HuH-7.5 (cell line): ENCODE results near the gene LPCAT1.
"Not testable (repeated sequence)": the region's sequence is repeated elsewhere in the genome, so short reads cannot be mapped to it uniquely, and the experiment has no call there.

Experiments used
- DNase-seq: peaks from one replicate; pipeline ENCODE4 v3.0.0; 2011; ENCODE audit warnings: low spot score

Gene LPCAT1

DNA sequence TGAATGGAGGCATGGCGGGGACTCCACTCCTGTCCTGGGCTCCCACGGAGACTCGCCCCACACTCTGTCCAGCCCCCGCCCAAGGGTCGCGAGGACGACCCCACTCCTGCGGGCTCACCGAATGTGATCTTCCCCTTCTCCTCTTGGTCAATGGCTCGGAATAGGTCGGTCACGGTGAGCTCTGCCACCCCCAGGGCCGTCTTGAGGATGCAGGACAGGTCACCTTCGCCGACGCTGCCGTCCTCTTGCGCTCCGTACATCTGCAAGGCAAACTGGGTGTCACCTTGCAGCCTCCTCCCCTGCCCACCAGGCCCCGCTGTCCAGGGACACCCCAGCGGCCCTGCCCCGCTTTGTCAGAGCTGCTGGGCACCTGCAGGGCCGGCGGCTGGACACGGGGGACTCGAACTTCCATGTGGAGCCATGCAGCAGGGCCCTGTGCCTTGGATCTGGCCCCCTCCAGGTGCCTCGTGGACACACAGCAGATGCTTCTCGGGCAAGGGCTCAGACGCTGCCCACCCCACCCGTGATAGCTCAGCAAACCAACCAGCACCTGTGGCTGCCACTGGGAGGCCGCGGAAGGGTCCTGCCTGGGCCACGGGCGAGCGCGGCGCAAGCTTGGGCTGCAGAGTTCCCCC lies 57.0 kb downstream of the LPCAT1 start:
- no peak for DNase-seq

DNA sequence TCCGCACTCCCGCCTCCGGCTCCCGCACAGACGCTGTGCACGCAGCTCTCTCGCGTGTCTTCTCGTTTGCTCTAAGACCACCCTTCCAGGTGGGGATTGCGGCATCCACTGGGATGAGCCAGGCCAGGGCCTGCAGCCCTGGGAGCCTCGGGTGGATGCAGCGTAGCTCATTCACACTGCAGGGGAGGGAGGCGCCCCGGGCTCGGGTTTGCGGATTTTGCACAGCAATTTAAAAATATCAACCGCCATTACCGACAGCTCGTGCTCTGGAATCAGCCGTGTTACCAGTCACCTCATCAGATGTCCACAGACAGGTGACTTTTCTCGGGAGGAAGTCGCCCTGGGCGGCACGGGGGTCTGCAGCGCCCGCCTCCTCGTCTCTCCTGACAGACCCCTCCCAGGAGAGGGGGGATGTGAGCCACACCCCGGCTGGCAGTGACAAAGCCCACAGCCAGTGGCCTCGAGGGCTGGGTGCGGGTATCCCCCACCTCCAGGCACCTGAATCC lies 57.7 kb downstream of the LPCAT1 start:
- no peak for DNase-seq

DNA sequence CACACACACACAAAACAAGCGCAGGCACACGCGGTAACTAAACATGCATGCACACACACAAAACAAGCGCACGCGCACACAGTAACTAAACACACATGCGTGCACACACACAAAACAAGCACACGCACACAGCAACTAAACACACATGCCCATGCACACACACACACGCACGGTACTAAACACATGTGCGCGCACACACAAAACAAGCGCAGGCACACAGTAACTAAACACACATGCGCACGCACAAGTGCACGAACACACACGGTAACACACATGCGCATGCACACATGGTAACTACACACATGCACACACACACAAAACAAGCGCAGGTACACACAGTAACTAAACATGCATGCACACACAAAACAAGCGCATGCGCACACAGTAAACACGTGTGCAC lies 58.6 kb downstream of the LPCAT1 start:
- DNase-seq: no peak

DNA sequence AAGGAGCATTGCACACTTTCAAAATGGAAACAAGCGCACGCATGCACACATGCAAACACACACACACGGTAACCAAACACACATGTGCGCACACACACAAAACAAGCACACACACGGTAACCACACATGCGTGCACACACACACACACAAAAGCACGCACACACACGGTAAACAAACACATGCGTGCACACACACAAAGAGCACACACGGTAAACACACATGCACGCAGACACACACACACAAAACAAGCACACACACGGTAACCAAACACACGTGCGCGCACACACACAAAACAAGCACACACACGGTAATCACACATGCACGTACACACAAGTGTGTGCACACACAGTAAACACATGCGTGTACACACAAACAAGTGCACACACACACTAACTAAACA lies 59.2 kb downstream of the LPCAT1 start:
- no peak for DNase-seq

DNA sequence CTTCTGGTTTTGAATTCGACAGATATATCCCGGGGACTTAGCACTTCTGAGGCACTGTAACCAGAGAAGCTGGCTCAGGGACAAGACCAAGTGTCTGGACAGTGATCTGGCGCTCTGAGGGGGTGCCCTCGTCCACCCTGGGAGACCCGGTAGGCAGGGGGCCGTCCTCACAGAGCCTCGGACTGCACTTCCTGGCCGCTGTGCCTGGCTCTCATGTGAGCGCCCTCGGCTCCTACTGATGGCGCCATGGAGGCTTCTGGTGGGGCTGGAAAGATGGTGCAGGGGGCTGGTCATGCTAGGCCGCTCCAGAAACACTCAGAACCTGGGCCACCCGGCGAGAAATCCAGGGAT lies 59.7 kb downstream of the LPCAT1 start:
- no peak for DNase-seq

DNA sequence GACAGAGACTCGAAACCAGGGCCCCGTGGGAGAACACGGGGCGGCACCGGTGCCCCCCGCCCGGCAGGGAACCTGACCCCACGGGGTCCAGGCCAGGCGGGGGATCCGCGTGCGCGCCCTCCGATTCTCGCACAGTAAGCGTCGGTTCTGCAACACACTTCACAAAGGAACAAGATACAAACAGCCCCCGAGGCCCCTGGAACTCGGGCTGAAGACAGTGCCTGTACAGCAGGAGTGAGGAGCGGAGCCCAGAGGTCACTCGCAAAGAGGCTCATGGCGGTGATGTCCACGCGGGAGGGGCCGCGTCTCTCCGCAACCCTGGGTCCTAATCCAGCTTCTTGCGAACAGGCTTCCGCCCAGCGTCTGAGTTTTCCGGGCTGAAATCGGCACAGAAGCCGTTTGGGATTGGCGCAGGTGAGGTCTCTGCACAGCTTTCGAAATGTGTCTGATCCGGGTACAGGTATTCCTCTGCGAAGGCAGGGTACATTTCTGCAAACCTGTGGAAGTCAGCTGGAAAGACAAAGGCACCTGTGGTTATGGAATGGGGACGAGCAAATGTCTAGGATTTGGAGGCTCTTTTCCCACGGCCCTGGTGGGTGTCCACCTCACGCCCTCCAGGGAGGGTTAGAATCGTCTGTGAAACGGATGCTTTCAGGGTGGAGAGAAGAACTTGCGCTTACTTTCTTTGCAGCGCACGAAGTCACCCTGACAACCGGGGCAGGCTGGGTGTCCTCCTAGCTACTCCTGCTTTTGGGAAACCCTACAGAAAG lies 60.2 kb downstream of the LPCAT1 start:
- no peak for DNase-seq

DNA sequence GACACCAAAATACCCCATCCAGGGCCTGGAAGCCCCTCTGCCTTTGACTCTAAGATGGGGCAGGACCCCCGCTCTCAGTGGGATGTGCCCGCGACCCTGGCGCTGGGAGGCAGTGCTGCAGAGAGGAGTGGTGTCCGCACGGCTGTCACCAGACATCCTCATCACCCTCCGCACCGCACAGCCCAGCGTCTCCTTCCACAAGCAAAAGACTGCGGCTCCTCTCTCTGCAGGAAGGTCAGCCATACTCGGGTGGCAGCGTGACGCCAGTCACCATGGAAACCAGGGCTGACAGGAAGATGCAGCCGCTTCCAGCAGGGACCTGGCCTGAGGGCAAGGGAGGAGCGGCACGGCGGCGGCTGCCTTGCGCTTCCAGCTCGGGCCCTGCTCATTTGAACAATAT lies 61.4 kb downstream of the LPCAT1 start:
- no peak for DNase-seq

DNA sequence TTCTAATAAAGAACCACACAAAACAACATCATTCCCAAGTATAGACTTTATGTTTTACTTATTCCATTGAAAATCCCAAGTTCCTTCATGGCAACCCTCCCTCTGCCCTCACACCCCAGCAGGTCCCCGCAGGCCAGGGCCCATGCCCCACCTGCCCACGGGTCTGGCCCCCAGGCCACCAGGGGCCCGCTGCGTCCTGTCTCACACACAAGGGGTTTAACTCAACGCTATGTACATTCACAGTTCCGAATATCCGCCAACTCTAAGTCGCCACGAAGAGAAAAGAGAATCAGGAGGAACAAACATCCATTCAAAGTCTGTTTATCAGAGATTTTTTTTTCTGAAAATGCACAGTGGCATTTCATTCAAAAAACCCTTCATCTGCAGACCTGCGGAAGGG lies 62.4 kb downstream of the LPCAT1 start:
- DNase-seq: no peak

DNA sequence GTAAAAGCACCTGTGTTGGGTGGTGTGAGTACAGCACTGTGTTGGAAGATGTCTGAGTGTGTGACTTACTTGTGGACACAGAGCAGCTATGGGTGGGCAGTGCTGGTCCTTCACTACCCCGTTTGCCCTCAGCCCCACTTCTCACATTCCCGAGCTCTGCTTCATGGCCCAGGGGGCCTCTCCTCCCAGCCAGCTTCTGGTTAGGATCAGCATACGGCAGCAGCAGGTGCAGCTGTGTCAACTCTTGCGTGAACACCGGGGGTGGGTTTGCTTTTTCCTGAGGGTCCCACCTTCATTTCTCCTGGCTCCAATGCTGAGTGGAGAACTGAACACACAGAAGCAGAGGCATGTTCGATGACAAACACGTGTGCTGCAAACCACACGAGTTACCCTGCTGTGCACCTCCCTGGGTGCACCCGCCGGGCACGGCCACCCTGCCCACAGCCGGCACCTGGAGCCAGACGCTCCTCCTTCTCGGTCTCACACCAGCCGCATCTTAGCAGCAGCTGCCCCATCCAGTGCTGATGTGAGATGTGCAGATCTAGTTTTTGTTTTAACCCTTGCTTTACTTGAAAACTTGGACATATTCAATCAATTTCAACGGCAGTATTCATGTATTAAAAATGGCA lies 63.6 kb downstream of the LPCAT1 start:
- no peak for DNase-seq

DNA sequence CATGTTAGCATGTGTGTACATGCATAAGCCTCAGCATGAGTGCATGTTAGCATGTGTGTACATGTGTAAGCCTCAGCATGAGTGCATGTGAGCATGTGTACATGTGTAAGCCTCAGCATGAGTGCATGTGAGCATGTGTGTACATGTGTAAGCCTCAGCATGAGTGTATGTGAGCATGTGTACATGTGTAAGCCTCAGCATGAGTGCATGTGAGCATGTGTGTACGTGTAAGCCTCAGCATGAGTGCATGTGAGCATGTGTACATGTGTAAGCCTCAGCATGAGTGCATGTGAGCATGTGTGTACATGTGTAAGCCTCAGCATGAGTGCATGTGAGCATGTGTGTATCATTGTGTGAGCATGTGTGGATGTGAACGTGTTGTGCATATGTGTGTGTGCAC lies 64.3 kb downstream of the LPCAT1 start:
- DNase-seq: not testable (repeated sequence)

DNA sequence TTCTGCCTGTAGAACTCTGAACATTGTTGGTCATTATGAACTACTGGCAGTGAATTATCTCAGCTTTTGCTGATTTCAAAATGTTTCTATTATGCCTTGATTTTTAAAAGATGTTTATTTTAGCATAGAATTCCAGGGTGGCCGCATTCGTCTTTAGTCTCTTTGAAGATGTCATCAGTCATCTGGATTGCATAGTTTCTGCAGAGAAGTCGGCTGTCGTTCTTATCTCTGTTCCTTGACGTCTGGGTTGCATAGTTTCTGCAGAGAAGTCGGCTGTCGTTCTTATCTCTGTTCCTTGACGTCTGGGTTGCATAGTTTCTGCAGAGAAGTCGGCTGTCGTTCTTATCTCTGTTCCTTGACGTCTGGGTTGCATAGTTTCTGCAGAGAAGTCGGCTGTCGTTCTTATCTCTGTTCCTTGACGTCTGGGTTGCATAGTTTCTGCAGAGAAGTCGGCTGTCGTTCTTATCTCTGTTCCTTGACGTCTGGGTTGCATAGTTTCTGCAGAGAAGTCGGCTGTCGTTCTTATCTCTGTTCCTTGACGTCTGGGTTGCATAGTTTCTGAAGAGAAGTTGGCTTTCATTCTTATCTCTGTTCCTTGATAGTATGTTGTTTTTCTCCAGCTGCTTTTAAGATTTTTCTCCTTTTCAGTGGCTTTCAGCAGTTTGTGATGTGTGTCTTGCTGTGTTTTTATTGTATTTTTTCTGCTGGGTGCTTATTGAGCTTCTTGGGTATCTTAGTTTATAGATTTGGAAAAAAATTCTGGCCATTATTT lies 67.5 kb downstream of the LPCAT1 start:
- not testable (repeated sequence) for DNase-seq

DNA sequence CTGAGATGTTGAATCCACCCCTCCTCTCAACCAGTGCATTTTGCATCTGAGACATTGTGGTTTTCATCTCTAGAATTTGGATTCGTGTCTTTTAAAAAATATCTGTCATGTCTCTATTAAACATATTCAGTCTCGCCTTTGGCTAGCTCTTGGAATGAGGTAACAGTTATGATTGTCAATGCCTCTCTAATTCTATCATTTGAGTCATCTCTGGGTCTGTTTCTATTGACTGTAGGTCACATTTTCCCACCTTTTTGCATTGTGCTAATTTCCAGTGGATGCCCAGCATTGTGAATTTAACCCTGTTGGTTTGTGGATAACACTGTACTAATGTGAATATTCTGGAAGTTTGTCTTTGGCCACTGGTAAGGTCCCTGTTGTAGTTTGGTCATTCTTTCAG lies 70.1 kb downstream of the LPCAT1 start:
- no peak for DNase-seq

DNA sequence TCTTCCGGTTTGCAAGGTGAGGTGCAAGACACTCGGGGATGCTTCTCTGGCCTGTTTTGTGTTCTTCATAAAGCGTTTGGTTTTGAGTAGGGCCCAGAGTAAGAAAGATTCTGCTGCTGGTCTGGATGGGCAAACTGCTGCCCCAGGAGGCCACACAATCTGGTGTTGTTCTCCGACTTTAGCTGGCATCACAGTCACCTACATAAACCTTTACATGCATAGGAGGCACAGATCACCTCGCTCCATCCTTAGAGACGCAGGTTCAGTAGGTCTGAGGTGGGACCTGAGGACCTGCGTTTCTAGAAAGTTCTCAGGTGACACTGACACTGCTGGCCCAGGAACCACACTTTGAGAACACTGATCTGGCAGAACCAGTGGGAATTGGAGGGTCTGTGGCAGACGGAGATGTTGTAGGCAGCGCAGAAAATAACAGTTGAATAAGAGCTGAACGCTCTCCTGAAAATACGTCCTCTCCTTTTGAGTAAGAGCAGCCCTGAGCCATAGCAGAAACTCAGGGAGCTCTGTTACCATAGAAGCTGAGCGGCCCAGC lies 74.6 kb downstream of the LPCAT1 start:
- no peak for DNase-seq

DNA sequence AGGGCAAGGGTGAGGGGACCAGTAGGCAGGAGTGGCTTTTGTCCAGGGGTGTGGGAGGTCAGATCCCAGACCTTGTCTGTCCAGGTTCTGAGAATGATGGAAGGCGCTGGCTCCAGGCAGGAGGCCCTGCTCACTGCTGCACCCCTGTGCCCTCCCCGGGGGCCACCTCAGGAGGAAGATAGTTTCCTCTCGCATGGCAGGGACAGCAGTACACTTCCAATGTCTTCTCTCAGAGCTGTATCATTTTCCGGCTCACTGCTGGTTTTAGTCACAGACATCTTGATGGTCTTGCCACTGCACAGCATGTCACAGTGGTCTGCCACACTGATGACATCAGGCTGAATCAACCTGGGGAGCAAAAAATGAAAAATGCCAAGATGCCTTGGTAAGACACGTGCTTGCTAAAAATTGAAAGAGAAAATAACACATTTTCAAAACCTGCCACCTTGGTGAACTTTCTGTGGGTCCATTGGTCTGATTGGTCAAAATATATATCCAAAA lies 75.2 kb downstream of the LPCAT1 start:
- DNase-seq: no peak

DNA sequence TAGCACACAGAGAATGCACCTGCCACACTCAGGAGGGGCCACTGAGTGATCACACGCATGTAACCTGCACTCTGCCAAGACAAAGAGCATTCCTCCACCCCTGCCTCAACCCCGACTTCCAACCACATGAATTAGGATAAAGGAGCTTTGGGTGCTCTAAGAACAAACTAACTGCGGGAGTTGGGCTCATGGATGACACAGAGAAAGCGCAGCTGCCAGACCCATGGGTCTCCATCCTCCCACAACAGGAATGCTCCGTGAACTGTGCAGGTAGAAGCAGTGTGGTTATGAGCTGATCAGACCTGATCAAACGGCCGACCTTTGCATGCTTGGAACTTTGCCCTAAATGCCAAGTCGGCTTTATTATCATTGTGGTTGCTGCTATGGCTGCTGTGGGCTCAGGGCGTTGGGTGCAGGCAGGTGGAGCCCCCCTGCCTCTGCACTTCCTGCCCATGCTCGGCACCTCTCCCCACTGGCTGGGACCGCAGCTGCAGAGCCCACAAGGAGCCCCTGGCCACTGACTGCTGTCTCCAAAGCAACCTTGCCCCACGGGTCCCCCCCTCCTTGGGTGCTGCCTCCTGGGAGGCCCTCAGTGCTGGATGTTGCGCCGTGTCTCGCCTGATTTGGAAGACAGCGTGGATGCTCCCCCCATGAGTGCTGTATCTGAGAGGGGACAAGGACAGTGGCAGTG lies 75.9 kb downstream of the LPCAT1 start:
- DNase-seq: no peak

DNA sequence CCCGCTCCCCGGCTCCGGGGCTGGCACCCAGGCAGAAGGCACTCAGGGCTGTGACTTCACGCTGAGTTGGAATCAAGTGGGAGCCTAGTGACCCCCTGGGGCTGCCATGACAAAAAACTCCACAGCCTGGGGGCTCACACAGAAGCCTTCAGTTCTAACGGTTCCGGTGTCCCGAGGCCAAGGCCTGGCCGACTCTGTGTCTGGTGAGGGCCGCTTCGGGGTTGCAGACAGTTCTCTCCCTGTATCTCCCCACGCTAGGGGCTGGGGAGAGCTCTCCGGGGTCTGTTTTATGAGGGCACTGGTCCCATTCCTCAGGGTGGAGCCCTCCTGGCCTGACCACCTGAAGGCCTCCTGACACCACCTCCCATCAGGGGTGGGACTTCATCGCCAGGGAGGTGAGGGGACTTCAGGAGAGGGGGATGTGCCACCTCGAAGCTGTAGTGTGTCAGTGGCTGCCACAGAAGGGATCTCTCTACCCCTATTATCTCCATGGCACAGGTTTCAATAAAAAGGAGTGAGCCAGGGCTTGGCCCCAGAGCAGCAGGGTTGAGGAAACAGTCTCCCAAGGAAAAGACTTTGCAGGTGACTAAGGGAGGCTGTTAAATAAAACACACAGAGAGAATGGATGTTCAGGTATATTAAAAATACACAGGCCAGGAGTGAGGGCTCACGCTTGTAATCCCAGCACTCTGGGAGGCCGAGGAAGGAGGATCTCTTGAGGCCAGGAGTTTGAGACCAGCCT lies 77.0 kb downstream of the LPCAT1 start:
- DNase-seq: no peak

DNA sequence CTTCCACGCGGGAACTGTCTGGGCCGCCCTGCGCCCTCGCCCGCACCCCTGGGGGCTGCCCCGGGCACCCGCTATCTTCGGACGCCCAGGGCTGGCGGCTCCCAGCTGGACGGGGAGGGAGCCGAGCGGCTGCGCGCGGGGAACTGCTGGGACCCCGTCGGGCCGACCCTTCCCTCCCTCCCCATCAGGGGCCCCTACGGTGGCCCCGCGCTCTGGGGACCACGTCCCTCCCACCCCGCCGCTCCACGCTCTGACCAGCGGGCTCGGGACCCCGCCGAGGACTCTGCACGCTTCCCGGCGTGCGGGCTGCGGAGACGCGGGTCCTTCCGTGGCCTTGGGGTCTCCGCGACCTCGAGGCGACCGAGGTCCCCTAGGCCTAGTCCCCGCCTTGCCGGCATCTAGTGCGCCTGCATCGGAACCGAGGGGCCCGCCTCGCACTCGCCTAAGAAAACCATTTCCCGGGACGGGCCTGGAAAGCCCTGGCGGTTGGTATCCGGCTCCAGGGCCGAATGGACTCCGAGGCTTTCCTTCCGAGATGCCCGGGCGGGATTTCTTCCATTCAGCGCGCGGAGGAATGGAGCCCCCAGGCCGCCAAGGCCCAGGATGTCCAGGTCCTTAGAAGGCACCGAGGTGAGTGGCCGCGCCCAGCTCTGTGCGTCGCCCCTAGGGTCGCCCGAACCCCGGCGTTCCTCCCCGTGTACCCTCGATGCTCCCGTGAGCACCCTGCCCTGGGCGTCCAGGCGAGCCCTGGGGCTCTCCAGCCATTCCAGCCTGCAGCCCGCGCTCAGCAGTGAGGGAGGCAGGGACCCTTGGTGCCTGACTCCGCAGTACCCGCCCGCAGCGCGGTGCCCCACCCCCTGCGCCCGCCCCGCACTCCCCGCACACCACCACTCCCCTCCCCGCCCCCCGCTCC lies 77.8 kb downstream of the LPCAT1 start:
- DNase-seq: no peak

DNA sequence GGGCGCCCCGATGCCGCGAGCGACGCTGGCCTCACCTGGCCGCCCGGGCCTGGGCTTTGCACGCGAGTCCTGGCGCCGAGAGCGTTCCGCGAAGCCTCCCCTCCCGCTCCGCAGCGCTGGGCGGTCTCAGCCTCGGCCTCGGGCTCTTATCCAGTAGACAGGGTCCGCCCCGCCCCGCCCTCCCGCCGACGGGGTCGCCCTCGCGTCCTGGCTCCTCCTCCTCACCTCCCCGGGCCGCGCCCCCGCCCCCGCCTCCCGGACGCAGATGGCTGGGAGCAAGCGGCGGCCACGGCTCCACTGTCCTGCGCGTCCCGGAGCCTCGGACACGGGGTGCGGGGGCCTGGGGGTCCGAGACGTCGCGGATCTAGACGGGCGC lies 78.5 kb downstream of the LPCAT1 start, which contains the start of gene SLC6A3:
Gene SLC6A3 (minus strand): TSS at position 128 of the 376 bp plus-strand sequence. CDS start 2,243 bp downstream, outside the sequence.
- no peak for DNase-seq

DNA sequence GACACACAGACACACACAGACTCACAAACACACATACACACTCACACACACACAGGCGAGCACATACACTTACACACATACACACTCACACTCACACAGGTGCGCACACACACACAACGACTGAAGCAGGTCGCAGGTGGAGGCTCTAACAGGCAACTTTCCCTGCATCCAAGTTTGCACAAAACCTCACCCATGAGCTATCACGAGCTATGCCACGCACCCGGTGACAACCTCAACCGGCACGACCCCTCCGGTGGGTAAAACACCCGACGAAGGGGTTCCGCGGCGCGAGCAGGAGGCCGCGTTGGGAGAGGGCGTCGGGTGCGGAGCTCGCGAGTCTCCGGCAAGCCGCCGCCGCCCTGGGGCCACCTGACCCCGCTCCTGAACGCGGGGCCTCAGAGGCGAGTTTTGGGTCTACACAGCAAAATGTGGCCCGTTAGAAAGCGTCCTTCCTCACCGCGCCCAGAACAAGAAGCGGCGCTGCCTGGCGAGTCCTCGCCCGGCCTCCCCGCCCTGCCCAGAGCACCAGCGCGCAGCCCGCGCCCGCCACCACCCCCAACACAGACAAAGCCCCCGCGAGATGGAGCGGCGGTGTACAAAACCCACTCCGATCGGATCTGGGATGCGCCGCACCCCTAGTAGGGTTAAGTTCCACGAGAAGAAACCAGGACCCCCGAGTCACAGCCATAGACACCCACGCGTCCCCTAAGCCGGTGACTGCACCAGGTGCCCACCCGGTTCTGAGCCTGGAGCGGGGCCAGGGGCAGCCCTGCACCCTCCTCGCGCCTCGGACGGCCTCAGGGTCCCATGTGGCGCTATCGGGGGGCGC lies 79.2 kb downstream of the LPCAT1 start:
- DNase-seq: no peak
